ENCODE data around the gene PRDM16.

Gene PRDM16

DNA sequence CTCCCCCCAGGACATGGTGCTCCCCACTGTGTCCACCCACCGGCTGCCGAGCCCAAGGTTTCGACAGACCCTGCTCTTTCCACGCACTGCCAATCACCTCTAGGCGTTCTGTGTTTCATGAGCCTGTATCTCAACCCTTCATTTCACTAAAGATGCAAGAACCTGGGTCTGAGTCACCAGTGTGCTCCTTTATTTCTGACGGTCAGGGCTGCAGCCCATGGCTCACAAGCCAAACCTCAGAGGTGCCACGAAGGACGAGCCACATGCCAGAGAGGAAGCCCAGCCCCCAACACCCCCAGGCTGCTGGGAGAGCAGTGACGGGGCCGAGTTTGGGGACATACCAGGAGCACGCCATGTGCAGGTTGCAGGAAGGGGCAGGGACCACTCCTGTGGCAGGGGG lies 306.2 kb downstream of the PRDM16 start:
- DNase-seq (ENCODE audit: low spot score), result no peak

DNA sequence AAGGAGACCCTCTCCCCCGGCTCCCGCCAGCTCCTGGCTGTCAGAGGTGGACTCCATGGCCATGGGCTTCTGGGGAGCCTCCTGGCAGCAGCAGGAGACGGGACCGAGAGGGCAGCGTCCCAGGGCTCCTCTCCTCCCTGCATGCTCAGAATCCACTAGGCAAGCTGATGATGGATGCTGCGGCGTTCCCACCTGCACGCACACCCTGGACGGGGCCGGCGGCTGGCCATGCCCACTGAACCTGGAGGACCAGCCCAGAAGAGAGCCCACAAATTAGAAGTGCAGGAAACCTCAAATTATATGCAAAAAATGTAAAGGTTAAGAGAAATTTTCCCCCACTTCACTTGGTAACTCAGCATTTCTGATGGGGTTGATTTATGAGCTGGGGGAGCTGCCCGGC lies 308.2 kb downstream of the PRDM16 start:
- DNase-seq (ENCODE audit: low spot score), result no peak

DNA sequence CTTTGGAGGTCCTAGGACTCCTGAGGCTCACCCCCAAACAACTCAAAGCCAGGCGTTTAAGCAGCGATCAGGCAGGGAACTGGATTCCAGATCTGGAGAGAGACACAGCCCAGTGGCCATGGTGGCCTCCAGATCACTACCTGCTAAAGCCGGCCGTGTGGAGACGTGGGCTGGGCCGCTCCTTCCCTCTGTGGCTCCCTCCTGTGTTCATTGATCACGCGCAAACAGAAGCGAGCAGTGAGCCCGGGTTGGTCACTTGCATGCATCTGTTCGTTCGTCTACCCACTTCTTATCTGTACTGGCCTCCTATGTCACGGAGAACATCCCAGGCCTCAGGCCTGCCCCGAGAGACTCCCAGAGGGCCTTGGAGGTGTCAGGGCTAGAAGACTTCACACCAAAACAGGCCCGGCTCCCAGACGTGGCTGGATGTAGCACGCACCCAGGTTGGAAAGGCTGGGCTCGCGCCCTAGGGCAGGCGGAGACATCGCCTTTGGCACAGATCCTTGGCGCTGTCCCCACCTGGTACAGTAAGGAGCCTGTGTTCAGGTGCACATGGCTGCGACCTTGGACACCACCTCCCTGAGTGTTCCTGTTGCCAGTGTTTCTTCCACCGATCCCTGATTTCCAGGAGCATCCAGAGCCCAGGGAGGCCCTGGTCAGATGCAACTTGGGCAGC lies 308.7 kb downstream of the PRDM16 start:
- DNase-seq (ENCODE audit: low spot score), result no peak

DNA sequence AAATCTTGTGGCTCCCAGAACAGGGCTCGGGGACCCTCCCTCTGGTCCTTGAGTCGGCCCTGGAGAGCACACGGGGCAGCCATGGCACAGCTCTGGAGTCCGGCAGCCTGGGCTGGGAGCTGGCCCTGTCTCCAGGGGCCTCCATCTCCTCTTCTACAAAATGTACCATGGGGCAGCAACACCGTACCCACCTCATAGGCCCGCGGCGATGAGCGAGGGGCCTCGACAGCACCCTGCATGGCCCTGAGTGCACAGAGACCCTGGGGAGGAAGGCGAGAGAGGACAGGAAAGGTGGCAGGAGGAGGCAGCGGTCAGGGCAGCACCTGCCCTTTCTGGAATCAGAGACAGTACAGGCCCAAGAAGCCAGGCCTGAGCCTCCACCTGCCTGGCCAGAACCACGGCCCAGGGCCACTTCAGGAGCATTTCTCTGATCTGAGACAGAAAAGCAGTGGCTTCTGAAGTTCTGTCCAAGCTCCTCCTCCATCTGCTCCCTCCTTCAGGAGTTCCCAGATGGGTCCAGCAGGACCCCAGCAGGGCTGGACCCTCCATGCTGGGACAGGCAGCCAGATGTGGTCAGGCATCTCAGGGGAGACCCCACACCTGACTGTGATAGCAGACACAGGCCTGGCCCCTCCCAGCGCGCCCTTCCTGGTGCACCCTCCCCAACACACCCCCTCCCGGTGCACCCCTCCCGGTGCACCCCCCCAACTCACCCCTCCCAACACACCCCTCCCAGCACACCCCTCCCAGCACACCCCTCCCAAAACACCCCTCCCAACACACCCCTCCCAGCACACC lies 309.6 kb downstream of the PRDM16 start:
- no peak for DNase-seq (ENCODE audit: low spot score)

DNA sequence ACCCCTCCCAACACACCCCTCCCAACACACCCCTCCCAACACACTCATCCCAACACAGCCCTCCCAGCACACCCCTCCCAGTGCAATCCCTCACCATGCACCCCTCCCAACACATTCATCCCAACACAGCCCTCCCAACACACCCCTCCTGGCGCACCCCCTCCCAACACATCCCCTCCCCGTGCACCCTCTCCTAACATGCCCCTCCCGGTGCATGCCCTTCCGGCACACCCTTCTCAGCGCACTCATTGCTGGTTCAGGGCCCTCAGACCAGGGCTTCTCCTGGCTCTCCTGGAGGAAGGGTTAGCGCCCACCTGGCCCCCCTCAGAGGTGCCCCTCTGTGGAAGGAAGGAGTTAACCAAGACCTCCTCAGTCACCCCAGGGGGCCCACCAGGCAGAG lies 310.9 kb downstream of the PRDM16 start:
- DNase-seq (ENCODE audit: low spot score), result no peak

DNA sequence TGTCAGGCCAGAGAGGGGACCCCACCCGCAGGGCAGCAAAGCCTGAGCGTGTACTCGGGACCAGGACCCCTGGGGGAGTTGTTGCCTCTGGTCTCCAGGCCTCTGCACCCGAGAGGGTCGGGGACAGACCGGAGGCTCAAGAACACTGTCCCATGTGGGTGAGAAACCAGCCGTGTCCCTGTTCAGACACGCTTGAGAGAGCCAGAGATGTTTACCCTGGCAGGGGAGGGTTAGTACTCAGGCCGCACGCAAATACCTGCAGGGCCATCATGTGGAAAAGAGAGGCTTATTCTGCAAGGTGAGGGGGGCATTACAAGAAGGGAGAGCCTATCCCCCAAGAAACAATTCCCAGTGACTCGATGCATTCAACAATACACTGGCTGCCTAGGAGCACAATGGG lies 311.5 kb downstream of the PRDM16 start:
- no peak for DNase-seq (ENCODE audit: low spot score)

DNA sequence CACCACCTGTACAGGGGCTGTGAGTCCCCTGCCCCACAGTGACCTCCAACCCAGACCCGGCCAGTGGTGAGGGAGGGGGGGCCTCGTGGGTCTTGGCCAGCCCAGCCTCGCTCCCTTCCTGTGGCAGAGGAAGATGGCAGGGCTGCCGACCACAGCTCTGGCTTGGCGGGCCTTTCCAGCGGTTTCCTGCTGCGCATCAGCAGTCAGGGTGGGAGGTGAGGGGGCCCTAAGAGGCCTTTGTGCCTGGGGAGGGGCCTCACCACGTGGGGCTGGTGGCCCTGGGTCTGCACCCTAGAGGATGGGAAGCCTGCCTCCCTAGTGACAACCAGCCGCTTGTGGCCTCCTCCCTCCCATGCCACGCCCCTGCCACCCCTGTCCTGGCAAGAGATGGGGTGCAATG lies 312.9 kb downstream of the PRDM16 start:
- no peak for DNase-seq (ENCODE audit: low spot score)

DNA sequence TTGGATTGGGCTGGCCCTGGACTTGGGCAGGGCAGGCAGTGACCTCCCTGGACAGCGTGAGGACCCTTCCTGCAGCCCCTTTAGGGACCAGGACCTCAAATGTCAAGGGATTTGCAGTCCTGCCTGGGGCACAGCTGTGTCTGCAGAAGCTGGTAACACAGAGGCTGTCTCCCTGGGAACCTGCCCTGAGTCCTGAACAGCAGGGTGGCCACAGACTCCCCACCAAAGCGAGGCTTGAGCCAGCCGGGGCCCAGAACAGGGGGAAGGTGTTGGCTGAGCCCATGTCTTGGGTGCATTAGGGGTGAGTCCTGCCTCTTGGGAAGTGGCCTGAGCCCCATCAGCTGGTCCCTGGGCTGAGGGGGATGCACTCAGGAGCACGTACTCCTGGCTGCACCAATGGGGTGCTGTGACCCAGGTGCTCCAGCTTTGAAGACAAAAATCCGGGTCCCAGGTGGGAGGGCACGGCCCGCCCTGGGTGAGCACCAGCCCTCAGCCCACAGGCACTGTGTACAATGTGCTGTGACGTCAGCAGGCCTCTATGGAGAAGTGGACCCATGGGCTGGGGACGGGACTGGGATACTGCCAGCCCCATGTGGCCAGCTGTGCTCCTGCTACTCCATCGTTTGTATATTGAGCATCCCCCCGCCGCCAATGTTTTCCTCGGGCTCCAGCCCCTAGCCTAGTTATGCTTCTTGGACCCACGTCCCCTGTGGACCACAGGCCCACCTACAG lies 313.5 kb downstream of the PRDM16 start:
- DNase-seq (ENCODE audit: low spot score), result no peak

DNA sequence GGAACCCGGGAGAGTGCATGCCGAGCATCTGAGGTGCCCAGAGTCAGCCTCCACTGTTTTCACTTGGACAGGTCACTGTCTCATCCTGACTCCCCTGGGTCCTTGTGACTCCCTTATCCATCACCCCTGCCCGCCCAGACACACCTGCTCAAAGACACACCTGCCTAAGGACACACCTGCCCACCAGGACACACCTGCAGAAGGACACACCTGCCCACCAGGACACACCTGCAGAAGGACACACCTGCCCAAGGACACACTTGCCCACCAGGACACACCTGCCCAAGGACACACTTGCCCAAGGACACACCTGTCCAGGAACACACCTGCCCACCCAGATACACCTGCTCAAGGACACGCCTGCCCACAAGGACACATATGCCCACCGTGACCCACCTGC lies 314.7 kb downstream of the PRDM16 start:
- DNase-seq (ENCODE audit: low spot score), result no peak

DNA sequence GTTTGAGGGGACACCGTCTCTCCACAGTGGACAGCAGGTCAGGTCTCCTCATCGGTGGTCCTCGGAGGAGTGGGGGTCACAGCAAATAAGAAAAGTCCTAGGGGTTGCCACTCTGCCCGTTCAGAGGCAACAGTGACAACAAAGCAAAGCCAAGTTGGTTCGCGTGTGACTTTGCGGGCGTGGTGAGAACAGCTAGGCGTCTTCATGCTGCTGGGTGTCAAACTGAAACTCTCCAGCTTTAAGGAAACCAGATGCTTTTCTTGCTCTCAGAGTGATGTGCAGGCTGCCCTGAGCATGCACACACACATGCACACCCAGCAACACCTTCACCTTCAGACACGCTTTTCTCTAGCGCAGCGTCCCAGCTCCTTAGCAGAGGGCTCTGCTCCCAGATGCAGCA lies 315.4 kb downstream of the PRDM16 start:
- DNase-seq (ENCODE audit: low spot score), result no peak

DNA sequence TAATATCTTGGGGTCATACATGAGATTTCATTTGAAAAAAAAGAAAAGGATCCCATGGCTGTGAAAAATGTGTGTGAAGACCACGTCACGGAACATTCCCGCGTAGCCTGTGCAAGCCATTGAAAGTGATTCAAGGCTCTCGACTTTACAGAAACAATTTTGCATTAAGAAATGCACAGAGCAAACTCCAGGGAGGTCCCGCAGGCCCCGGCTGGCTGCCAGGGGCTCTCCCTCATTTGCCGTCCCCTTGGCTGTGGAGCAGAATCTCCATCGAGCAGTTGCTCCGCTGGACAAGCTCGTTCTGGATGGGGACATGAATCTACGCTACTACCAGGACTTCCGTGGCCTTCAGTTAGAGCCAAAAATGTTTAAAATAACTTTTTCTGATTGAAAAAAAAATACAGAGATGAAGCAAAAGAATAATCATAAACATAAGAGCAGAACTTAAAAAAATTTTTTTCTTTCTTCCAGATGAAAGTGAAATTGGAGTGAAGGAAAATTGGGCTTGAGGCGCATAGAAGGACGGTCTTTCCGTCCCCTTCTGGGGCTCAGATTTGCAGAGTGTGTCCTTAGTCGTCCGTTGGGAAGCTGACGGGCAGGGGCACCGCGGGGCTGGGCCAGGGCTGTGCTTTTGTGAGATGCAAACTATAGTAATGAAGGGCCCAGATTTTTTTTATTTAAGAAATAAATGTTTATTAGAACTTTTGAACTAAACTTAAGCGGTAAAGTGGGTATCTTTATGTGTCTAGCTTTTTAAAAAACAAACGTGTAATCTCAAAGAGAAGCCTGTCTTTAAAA lies 317.4 kb downstream of the PRDM16 start:
- no peak for DNase-seq (ENCODE audit: low spot score)

DNA sequence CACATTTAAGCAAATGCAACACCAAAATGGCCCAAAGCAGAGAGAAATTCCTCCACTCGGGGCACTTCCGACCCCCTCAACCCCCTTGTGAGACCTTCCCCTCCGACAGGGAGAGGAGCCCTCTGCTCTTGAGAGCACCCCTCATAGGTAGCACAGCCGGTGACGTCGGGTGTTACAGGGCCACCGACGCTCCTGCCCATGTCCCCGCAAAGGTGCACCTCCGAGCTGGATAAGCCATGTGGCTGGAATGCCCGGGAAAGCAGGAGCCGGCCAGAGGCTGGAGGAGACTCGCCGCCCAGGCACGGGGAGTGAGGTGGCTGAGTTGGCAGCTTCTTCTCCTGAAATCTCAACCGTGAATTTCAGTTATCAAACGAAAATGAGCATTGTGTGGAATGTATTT lies 318.4 kb downstream of the PRDM16 start:
- no peak for DNase-seq (ENCODE audit: low spot score)

DNA sequence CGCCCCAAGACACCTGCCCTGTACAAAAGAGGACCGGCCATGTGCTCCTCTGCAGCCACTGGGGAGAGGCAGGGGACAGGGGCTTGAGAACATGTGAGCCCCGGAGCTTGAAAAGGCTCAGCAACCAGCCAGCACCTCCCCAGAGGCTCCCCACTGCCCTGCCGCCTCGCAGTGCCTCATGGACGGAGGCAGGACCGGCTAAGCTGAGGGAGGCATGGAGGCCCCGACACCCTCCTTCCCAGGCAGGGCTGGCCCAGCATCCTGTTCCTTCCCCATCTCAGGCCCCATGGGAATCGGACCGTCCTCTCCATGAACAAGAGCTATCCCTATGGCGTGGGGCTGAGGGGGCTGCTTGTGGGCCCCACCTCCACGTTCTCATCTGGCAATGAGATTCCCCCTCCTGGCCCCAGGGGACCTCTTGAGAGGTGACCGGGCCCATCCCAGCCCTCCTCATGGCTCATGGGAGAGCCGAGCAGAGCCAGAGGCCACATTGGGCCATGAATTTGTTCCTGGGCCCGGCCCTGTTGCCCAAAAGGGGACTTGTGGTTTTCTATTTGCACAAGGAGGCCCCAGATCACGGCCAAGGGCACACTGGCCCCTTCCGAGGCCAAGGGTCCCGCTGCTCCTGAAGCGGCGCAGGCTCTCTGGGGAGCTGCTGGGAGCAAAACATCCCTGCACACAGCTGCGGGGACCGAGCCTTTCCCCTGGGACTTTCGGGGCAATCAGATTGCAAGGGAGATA lies 320.3 kb downstream of the PRDM16 start:
- no peak for DNase-seq (ENCODE audit: low spot score)

DNA sequence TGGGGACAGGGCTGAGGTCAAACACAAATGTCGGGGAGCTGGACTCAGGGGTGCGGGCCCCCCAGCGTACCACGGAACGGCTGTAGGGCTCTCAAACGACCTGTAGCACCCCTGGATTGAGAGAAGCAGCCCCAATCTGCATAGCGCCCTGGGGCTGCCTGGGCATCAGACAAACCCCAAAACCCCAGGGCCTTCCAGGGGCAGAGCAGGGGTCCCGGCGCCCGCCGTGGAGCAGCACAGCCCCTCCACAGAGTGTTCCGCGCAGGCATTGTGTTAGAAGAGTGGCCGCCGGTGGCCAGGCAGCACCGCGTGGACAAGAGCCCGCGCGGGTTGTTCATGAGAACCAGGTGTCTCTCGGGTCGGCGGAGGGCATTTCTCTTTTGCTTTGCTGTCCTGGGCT lies 321.3 kb downstream of the PRDM16 start:
- DNase-seq (ENCODE audit: low spot score), result no peak

DNA sequence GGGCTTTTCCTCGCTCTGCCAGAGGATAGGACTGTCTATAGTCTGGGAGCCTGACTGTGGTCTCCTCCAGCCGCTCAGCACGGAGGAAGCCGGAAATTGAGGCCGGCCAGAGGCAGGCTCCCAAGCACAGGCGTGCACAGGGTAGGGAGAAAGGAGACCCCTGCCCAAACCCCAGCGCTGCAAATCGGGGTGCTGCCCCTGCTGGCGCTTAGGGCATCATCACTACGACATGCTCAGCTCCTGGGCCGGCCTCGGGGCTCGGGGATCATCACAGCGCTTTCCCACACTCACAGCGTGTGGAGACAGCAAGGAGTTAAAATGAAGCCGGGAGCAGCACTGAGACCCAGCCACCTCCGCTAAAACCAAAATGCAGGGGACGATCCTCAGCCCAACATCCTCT lies 322.7 kb downstream of the PRDM16 start:
- no peak for DNase-seq (ENCODE audit: low spot score)

DNA sequence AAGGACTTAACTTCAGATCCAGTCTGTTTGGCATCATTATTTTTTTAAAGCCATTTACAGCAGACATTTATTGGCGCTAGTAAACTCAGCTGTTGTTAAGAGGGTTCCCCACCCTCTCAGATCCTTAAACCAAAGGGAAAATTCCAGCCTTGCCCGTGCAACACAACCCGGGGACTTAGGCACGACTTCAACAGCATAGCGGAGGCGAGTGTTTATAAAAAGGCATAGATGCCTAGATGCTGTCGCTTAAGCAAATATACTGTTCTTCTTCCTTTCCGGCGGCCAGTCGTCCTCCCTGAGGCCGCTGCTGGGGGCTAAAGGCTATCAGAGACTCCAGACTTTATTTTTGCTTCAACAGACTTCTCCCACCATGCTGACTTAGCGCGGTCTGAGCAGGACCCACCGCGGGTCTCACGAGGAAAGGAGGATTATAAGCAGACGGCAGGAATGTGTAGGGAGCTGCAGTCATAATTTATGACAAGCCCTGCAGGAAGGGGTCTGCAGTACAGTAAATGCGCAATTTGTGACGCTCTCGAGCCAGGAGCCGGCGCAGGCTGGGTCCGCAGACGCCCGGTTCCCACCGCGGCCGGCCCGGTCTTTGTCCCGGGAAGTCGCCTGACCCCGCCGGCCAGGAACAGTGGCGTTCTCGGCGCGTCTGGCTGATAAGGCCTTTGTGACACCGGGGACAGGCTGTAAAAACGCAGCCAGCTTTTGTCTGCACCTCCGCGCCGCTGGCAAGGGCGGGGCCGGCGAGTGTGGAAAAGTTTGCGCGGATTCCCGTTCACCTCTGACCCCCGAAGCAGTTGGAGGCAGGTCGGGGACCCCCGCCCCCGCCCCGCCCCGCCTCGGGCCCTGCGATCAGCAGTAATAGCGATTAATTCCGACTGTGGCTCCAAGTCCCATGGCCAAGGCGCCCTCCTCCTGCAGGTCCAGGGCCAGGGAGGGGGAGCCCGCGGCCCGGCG lies 324.3 kb downstream of the PRDM16 start:
- DNase-seq (ENCODE audit: low spot score), result no peak

DNA sequence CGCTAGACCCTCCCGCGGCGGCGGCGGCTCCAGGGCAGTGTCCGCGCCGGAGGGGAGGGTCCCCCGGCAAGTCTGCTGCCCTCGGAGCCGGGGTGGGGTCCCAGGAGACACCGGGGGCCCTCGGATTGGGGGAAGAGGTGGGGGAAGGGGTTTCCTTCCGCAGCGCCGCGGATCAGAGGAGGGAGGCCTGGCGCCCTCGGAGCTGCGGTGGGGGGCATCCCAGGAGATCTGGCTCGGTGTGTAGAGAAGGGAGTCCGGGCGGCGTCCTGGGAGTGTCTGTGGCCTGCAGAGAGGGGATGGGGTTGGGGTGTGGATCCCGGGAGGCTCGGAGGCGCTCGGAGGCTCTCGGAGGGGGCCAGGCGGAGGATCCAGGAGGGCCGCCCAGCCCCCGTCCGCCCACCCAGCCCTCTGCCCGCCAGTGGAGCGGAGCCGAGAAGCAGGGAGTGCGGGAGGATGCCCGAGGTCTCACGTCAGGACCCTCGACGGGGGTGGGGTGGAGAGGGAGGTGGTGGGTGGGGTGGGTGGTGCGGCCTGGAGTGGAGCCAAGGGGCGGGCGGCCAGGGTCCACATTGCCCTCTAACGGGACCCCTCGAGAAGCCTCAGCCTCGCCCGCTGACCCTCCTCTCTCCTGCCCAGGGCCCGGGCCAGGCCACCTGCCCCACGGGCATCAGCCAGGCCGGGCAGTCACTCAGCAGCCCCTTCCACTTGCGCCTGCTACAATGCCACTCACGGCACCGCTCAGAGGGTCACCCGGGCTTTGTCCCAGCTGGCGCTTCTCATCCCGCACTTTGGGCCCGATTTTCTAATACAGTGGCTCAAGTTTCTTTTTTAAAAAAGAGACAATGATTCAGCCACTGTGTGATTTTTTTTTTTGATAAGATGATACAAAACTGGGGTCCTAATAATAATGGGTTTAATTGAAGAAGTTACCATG lies 325.3 kb downstream of the PRDM16 start:
- no peak for DNase-seq (ENCODE audit: low spot score)

DNA sequence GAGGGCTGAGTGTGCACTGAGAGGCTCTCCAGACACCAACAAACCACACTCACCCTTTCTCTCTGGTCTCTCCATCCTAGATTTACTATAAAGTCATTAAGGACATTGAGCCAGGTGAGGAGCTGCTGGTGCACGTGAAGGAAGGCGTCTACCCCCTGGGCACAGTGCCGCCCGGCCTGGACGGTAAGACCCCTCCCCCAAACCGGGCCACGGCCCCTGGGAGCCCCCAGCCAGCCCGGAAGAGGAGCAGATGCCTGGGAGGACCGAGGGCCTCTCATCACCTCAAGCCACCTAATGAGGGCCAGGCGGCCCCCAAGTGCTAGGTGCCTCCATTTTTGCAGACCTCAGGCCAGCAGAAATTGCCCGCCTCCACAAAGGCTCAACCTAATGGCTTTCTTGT lies 327.4 kb downstream of the PRDM16 start:
- DNase-seq (ENCODE audit: low spot score), result no peak

DNA sequence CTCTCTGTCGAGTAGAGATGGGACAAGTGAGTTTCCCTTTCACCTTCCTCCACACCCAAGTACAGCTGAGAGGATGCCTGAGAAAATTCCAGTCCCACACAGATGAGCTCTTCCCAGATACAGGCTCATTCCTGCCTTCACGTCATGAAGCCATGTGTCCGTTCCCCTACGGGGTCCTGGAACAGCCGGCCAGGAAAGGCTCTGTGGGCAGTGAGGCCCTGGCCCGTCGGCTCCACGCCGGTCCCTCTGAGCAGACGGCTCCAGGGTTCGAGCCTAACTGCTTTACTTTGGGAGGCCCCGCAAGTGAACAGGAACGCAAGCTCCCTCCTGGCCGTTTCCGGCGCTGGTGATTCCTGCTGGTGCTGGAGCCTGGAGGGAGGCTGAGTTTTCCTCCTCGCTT lies 328.3 kb downstream of the PRDM16 start:
- no peak for DNase-seq (ENCODE audit: low spot score)
